HAP-1 (cell line): ENCODE measurements around the gene CUL4A.
A peak's percentile ranks its signal among the peaks of the same experiment; 100 is the strongest.

Experiments used
- DNase-seq, 2 experiments: peaks; one replicate each; pipeline ENCODE4 v3.0.0-alpha.2; 2016 to 2020; ENCODE audit warnings: low spot score in 2 of 2
- H3K27me3 ChIP-seq: fragments of 250-450 bp; sonication (Bioruptor Pico); 2 replicates; pipeline ENCODE4 v1.5.1; 2020; ENCODE audit warnings: low read depth, mild to moderate bottlenecking, moderate library complexity
- H3K36me3 ChIP-seq: fragments of 250-450 bp; sonication (Bioruptor Pico); replicated peaks from 2 replicates; pipeline ENCODE4 v1.5.1; 2020; ENCODE audit warnings: mild to moderate bottlenecking
- H3K4me1 ChIP-seq: fragments of 250-450 bp; sonication (Bioruptor Pico); 2 replicates; pipeline ENCODE4 v1.5.1; 2020; ENCODE audit warnings: mild to moderate bottlenecking
- H3K4me3 ChIP-seq: fragments of 250-450 bp; sonication (Bioruptor Pico); 2 replicates; pipeline ENCODE4 v1.5.1; 2020; ENCODE audit warnings: mild to moderate bottlenecking, moderate library complexity
- H3K9me3 ChIP-seq: fragments of 250-450 bp; sonication (Bioruptor Pico); 2 replicates; pipeline ENCODE4 v1.5.1; 2020; ENCODE audit warnings: mild to moderate bottlenecking, moderate library complexity
- in situ Hi-C: fragments of 300-500 bp; cut with MboI; formaldehyde crosslinking; loops from 3 replicates; pipeline ENCODE4 v1.14.3; 2020; ENCODE audit warnings: low sequenced_read_pairs, inconsistent platforms, mixed read lengths

Gene CUL4A

DNA sequence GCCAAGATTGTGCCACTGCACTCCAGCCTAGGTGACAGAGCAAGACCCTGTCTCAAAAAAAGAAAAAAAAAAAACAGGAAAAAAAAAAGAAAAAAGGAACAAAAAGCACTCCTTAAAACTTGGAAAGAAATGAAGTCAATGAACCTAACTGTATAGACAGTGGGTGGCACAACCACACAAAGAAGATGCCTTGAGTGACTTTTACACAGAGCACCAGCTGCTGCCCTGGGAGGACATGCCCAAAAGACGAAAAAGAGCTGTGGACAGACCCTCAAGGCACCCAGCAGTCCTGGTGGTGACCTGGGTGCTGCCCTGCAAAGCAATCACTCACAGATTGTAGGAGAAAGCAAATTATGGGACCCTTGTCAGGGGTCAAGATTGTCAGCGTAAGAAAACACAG is 81.7 kb downstream of the CUL4A start:
- H3K4me1 ChIP-seq, result peaks cover 4% of the 10 kb centered on the region
- no peak for DNase-seq
- in situ Hi-C loops, result no loop called here
- H3K4me3 ChIP-seq, result no peak overlapping the region
- peaks cover 11% of the 10 kb centered on the region for H3K27me3 ChIP-seq
- H3K9me3 ChIP-seq, result no peaks in the 10 kb centered on the region
- no peaks in the 10 kb centered on the region for H3K36me3 ChIP-seq

DNA sequence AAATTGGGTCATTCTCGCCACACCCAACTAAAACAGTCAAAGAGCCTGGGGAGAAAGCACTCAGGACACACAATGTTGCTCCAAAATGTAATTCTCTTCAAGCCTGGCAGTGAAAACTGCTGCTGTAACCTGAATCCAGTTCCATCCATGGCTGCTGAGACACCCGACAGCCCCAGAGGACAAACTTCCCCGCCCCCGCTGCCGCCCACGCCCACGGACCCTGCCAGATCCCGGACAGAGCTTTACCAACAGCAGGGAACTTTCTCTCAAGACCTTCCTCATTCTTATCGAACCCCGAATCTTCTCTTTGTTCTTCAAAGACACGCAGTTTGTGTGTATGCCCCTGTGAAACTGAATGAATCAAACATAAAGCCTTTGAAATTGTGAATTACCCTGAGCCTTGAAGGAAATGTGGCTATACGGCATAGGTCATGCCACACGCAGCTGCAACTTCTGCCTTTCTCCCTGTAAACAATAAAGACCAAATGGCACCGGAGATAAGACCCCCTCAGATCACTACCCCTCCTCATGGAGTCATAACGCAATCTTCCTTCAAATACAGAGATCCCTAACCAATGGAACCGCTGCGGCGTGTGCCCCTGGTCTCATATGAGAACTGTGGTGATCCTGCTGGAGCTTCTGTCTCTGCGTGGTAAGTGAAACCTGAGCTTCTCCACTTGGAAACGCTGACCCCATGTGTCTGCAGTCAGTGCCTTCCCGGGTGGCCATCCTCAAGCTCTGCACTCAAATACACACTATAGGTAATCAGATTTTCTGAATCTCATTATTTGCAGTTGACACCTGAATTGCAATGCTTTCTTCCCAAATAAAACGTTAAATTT is 82.8 kb downstream of the CUL4A start:
- H3K9me3 ChIP-seq, result no peaks in the 10 kb centered on the region
- in situ Hi-C loops, result no loop called here
- H3K4me1 ChIP-seq, result peaks cover 6% of the 10 kb centered on the region
- DNase-seq, result peak in 1 of 2 experiments; percentile 56
- H3K4me3 ChIP-seq, result peak overlapping the region; percentile 11
- peaks cover 11% of the 10 kb centered on the region for H3K27me3 ChIP-seq
- H3K36me3 ChIP-seq, result no peaks in the 10 kb centered on the region

DNA sequence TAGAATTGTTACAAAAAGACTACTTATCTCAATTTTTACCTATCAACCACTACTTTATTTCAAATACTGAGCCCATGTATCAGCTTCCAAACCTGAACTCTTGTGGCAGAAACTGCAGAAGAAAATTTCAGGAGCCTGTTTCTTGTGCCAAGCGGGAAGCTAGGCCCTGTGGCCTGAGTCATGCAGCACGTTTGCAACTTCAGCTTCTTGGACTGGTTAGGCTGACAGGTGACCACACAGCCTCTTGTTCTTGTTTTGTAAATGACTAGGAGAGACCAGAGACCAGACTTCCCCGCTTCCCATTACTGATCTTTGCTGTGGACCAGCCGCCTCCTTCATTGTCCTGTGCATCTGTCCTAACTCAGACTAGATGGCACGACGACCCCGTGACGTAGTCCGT is 84.3 kb downstream of the CUL4A start:
- H3K36me3 ChIP-seq, result no peaks in the 10 kb centered on the region
- no peaks in the 10 kb centered on the region for H3K9me3 ChIP-seq
- in situ Hi-C loops, result no loop called here
- DNase-seq, result no peak
- H3K4me1 ChIP-seq, result peaks cover 10% of the 10 kb centered on the region
- H3K4me3 ChIP-seq, result no peak overlapping the region
- peaks cover 11% of the 10 kb centered on the region for H3K27me3 ChIP-seq

DNA sequence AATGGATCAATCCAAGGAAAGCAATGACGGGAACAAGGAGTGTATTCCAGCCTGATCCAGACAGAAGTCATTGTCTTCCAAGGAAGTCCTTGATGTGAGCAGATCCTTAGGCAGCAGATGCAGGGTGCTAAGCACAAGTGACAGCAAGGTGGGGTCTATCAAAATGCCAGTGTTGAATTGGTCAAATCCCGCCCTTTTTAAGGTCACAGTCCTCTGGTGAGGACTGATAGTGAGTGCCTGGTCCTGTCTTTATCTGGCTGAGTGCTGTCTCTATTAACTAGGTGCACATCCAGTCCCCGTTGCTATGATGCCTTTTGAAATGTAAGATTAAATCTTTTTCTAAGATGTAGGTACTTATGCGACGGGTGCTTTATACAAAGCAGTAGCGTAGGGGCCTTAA is 86.4 kb downstream of the CUL4A start:
- no peak for DNase-seq
- Histone ChIP-seq H3K27me3 (peaks cover 11% of the 10 kb centered on the region), H3K9me3 (no peaks in the 10 kb centered on the region), H3K4me1 (peaks cover 12% of the 10 kb centered on the region), H3K4me3 (no peak overlapping the region), H3K36me3 (no peaks in the 10 kb centered on the region)
- in situ Hi-C loops, result no loop called here

DNA sequence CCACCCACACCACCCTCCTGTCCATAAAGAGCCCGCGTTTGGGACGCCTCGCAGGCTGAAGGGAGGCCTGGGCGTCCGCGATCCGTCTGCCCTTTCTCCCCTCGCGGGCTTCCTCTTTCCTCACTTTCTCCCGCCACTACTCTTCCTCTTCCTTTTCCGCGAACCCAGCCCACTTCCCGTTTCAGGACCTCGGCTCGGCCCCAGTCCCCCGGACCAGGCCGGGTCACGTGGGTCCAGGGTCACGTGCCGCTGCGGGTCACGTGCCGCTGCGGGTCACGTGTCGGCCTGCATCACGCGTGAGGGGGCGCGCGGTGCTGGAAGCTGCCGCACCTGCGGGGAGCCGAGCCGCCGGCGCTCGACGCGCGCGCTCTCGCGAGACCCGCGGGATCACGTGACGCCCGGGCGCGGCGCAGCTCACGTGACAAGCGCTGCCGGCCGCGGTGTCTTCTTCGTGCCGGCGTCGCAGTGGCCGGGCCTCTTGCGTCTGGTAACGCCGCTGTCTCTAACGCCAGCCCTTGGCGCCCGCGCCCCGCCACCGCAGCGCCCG is 87.5 kb downstream of the CUL4A start, which contains the start of gene LAMP1:
LAMP1 (plus strand) TSS at position 417 of the 547 bp plus-strand sequence. CDS start 196 bp downstream, outside the sequence.
- in situ Hi-C loops, result no loop called here
- DNase-seq, result peak; percentile 91 to 98
- Histone ChIP-seq H3K9me3 (no peaks in the 10 kb centered on the region), H3K27me3 (peaks cover 7% of the 10 kb centered on the region), H3K36me3 (no peaks in the 10 kb centered on the region), H3K4me1 (peaks cover 9% of the 10 kb centered on the region), H3K4me3 (peak within 1 kb of the TSS; percentile 62)

DNA sequence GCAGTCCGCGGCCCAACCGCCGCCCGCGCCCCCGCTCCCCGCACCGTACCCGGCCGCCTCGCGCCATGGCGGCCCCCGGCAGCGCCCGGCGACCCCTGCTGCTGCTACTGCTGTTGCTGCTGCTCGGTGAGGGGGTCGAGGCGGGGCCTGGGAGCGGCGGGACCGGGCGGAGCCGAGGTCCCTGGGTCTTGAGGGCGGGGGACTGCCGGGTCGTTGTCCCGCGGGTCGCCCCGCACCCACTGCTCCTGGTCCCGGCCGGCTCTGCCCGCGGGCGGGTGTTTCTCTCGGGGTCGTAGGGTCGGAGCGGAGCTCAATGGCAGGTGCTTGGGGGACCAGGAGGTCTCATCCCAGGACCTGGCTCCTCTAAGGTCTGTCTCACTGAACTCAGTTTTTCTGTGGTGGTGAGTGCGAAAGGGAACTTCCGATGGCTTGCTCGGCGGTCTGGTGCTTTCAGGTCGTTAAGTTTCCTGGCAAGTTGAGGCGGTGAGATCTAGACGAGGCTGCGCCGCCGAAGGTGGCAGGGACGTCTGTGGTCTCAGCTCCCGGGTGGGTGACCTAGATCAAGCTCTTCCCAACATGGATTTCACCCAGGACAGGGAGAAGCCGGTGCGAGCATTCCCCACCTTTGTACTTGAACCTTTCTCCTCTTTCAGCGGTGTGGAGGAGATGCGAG is 88.1 kb downstream of the CUL4A start:
- H3K9me3 ChIP-seq, result no peaks in the 10 kb centered on the region
- no peaks in the 10 kb centered on the region for H3K36me3 ChIP-seq
- H3K4me1 ChIP-seq, result peaks cover 9% of the 10 kb centered on the region
- H3K4me3 ChIP-seq, result peak overlapping the region; percentile 62
- H3K27me3 ChIP-seq, result peaks cover 1% of the 10 kb centered on the region; the same call in 1 of the 2 replicates
- in situ Hi-C loops, result no loop called here
- DNase-seq, result peak in 1 of 2 experiments; percentile 24

DNA sequence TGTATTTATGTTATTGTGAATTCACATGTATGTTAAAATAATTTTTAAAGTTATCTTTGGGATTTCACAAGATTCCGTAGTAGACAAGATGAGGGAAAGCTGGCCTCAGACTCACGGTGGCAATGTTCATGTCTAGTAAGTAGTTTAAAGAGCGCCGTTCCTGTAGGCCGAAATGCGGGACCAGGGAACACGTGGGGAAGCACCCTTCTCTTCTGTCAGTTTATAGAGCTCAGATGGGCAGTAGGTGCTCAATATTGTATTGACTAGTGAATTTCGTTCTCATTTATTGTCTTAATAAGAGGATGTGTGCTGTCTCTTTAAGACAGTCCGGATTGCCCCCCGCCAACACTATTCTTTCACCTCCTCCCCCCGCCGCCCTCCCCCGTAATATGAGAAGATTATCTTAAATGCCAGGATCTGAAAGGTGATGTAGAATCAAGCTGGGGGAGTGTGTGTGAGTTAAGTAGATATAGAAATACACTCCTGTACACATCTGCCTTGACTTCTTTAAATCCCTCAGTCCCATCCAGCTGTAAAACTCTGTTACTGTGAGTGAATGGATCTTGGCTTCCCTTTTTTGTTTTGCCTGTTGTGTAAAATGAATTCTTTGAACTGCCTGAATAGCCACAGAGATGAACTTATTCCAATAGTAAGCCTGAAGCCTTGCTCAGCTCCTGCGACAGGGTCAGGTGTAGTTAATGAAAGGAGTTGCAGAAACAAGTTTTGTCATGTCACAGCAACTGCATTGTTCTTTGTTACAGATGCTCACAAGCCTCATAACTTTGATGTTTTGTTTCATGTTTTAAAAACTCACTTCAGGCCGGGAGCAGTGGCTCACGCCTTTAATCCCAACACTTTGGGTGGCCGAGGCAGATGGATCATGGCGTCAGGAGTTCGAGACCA is 88.9 kb downstream of the CUL4A start:
- in situ Hi-C loops, result no loop called here
- DNase-seq, result peak in 1 of 2 experiments; percentile 34
- Histone ChIP-seq H3K4me1 (peaks cover 9% of the 10 kb centered on the region), H3K36me3 (no peaks in the 10 kb centered on the region), H3K9me3 (no peaks in the 10 kb centered on the region), H3K27me3 (no peaks in the 10 kb centered on the region), H3K4me3 (peak overlapping the region; percentile 62)

DNA sequence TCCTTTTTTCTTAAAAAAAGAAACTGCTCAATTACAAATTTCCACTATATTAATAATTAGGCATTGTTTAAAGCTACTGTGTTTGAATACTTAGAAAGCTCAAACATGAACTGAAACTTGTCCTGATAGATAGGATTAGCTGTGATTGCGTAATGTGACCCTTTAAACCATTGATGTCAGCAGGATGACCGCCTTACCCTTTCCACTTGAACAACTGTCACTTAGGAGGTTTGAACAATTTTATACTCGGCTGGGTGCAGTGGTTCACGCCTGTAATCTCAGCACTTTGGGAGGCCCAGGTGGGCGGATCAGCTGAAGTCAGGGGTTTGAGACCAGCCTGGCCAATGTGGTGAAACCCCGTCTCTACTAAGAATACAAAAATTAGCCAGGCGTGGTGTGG is 90.5 kb downstream of the CUL4A start:
- DNase-seq, result no peak
- in situ Hi-C loops, result no loop called here
- H3K36me3 ChIP-seq, result no peaks in the 10 kb centered on the region
- no peaks in the 10 kb centered on the region for H3K9me3 ChIP-seq
- H3K27me3 ChIP-seq, result no peaks in the 10 kb centered on the region
- peaks cover 9% of the 10 kb centered on the region for H3K4me1 ChIP-seq
- no peak overlapping the region for H3K4me3 ChIP-seq

DNA sequence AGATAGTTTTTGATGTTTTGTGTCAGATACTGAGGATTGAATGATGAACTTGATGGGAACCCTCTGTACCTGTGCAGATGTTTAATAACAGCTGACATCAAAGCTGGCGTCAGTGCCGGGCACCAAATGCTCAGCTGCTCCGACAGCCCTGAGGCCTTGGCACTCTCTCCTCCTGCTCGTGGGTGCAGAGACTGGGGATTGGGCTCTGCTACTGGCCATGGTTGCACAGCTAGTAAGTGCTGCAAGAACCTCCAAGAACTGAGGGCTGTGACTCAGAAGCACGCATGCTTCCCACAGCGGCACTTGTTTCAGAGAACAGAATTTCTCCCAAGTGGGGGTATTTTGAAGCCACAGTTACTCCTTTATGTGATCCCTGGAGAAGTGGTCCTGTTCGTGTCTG is 93.6 kb downstream of the CUL4A start:
- DNase-seq, result no peak
- peaks cover 6% of the 10 kb centered on the region for H3K4me1 ChIP-seq

DNA sequence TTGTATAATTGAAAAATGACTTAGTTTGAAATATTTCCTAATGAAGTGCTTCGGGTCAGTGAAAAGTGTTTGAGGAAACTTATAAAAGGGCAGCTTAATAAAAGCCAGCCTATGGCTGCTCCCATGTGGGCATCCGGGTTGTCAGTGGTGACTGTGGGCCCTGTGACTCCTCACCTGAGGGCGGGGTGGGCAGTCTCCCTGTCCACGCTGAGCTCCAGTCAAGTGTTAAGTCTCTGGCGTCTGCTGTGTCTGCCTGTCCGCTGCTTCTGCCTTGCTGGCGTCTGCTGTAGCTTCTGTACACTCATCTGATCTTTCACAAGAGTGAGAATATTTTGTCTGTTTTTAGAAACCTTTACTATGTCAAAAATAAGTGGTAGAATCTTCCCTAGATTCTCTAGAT is 94.7 kb downstream of the CUL4A start:
- Histone ChIP-seq H3K36me3 (no peaks in the 10 kb centered on the region), H3K4me1 (no peaks in the 10 kb centered on the region), H3K4me3 (no peak overlapping the region), H3K27me3 (no peaks in the 10 kb centered on the region), H3K9me3 (no peaks in the 10 kb centered on the region)
- in situ Hi-C loops, result no loop called here
- no peak for DNase-seq

More for the DNA sequence above, 93.6 kb downstream of the CUL4A start:
- Histone ChIP-seq H3K4me3 (no peak overlapping the region), H3K27me3 (no peaks in the 10 kb centered on the region), H3K9me3 (no peaks in the 10 kb centered on the region), H3K36me3 (no peaks in the 10 kb centered on the region)
- in situ Hi-C loops, result no loop called here

DNA sequence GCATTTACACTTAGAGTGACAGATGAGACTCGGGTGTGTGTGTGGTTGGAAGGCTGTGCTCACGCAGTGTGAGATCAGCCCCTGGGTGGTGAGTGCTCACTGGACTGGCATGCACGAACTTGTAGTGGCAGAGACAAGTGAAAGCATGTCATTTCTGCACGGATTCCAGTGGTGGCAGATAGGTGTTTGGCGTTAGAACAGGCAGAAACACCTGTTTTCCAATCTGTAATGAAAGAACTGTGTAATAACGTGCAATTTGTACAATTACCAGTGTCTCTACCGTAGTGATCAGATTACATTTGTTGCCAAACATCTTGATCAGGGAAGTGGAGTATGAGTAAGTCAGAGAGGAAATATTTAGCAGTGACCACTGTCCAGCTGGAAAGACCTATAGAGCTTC is 95.8 kb downstream of the CUL4A start:
- Histone ChIP-seq H3K36me3 (peaks cover 8% of the 10 kb centered on the region), H3K27me3 (no peaks in the 10 kb centered on the region), H3K9me3 (no peaks in the 10 kb centered on the region), H3K4me1 (no peaks in the 10 kb centered on the region), H3K4me3 (no peak overlapping the region)
- in situ Hi-C loops, result no loop called here
- no peak for DNase-seq

DNA sequence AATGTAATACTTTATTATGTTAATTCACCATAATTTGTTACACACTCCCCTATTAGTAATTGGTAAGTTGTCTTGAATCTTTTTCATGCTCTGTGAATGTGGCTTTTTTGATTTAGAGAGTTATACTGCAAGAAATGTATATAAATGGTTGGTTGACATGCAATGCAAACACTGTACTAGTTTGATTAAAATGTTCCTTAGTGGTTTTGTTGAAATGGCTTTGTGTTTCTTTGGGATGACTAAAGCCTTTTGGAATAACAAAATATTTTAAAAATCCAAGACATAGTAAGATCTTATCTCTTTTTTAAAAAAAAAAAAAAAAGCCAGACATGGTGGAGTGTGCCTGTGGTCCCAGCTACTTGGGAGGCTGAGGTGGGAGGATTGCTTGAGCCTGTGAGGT is 98.1 kb downstream of the CUL4A start:
- Histone ChIP-seq H3K36me3 (peaks cover 24% of the 10 kb centered on the region), H3K4me1 (no peaks in the 10 kb centered on the region), H3K4me3 (no peak overlapping the region), H3K27me3 (no peaks in the 10 kb centered on the region), H3K9me3 (no peaks in the 10 kb centered on the region)
- in situ Hi-C loops, result no loop called here
- DNase-seq, result no peak

DNA sequence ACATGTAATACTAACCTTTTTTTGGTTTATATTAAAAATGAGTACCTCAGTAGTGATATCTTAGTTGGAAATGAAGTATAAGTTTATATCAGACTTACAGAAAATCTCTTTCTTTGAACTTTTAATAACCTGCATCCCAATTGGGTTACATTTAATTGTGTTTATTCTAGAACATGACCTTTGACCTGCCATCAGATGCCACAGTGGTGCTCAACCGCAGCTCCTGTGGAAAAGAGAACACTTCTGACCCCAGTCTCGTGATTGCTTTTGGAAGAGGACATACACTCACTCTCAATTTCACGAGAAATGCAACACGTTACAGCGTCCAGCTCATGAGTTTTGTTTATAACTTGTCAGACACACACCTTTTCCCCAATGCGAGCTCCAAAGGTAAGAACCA is 100.1 kb downstream of the CUL4A start:
- H3K9me3 ChIP-seq, result no peaks in the 10 kb centered on the region
- H3K36me3 ChIP-seq, result peaks cover 24% of the 10 kb centered on the region
- H3K4me3 ChIP-seq, result no peak overlapping the region
- H3K4me1 ChIP-seq, result no peaks in the 10 kb centered on the region
- H3K27me3 ChIP-seq, result no peaks in the 10 kb centered on the region
- in situ Hi-C loops, result no loop called here
- DNase-seq, result no peak
